ENCODE results near the gene FGF14. TPM values are rescaled to one million over a fixed set of nuclear protein-coding genes. Genes with fewer than 3 reads are reported as not detected.

FGF14 gene
- polyA plus RNA-seq, 1 of the 3 experiments (the other 2 are of a cell fraction): 0.20 TPM

DNA sequence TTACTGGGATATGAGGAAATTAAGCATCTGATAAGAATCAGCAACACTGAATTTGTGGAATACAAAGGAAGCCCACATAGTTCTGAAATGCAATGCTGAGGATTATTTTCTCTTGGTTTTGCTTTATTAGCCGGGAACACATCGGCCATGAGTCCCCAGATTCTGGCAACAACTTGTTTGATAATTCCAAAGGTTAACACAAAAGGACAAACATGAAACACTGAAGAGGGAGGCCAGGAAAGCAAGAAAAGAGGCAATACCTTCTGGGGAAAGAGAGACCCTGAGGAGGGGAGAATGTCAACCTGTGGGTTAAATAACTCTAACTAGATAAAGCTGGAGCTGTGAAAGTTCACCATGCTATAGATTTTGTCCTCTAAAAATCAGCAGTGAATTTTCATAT, 663.5 kb downstream of the FGF14 start:
- no peaks in the 10 kb centered on the region for H3K79me2 ChIP-seq (ENCODE audit: insufficient read depth)
- WGBS (ENCODE audit: low lambda C conversion rate): 95% methylated on average over 2 of the region's 2 CpGs

DNA sequence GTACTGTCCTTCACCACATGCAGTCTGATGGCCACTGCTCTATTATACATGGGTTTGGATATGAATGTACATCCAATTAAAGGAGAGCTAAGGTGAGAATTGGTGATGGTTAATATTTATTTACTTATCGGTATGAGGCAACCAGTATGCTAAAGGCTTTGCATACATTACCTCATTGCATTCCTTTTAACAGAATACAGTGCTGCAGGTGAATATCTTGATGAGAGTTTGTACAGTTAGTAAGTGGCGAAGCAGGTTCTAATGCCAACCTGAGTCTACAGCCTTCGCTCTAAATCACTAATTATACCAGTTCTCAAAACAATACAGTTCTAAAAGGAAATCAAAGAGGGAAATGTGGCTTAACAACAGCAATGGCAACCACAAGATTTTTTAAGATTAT, 665.3 kb downstream of the FGF14 start:
- Histone ChIP-seq H2AFZ (ENCODE audit: low read depth) (no peak overlapping the region), H3K4me3 (ENCODE audit: low read depth in 2 of 2, low read length in 1 of 2) (no peak overlapping the region), H3K9me3 (no peaks in the 10 kb centered on the region), H3K27ac (ENCODE audit: low read depth in 2 of 2, low read length in 1 of 2) (no peak overlapping the region), H3K27me3 (ENCODE audit: insufficient read depth) (no peaks in the 10 kb centered on the region), H3K36me3 (replicated peaks in 1 of 2; ENCODE audit: control insufficient read depth in 1 of 2, insufficient read depth in 2 of 2, low read length in 1 of 2) (no peaks in the 10 kb centered on the region), H3F3A (replicated peaks; ENCODE audit: insufficient read depth) (peaks cover 4% of the 10 kb centered on the region), H3K9me2 (no peaks in the 10 kb centered on the region; the same call in 1 of the 2 replicates), H3K4me2 (no peak overlapping the region), H3K79me2 (ENCODE audit: insufficient read depth) (no peaks in the 10 kb centered on the region), H3K9ac (no peak overlapping the region), H4K20me1 (ENCODE audit: insufficient read depth) (no peaks in the 10 kb centered on the region), H3K4me1 (ENCODE audit: control insufficient read depth in 1 of 2, insufficient read depth in 2 of 2, low read depth in 1 of 2, low read length in 1 of 2) (peaks cover 0 to 2% of the 10 kb centered on the region in 2 experiments; a peak in 1 of 4 replicates)
- ChIA-PET POLR2A (no interaction called here), CTCF (no interaction called here)
- 62% methylated on average over 3 of the region's 3 CpGs for WGBS (ENCODE audit: low lambda C conversion rate)
- no peak for DNase-seq
- TF ChIP-seq TEAD4 (IDR thresholded peaks at IDR 0.05; ENCODE audit: borderline replicate concordance, insufficient read depth) (no peak), CHD2 (IDR thresholded peaks at IDR 0.05; ENCODE audit: low read length, partially characterized antibody) (no peak), POLR2AphosphoS5 (IDR thresholded peaks at IDR 0.05; ENCODE audit: low read depth, low read length) (no peak), RCOR1 (IDR thresholded peaks at IDR 0.05; ENCODE audit: low read length) (no peak), GABPA (IDR thresholded peaks at IDR 0.05; ENCODE audit: low read depth) (no peak), MXI1 (IDR thresholded peaks at IDR 0.05; ENCODE audit: low read depth, low read length) (no peak), FOXJ3 (CRISPR knock-in tag; IDR thresholded peaks at IDR 0.05) (no peak), NRF1 (IDR thresholded peaks at IDR 0.05; ENCODE audit: low read depth, low read length) (no peak), ELF1 (IDR thresholded peaks at IDR 0.05) (no peak), MEF2A (IDR thresholded peaks at IDR 0.05; ENCODE audit: borderline replicate concordance, low read depth) (no peak), NFIC (IDR thresholded peaks at IDR 0.05; ENCODE audit: borderline replicate concordance) (no peak), JUND (IDR thresholded peaks at IDR 0.05) (no peak)
- TF ChIP-seq, protein P1, sequence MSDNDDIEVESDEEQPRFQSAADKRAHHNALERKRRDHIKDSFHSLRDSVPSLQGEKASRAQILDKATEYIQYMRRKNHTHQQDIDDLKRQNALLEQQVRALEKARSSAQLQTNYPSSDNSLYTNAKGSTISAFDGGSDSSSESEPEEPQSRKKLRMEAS (IDR thresholded peaks at IDR 0.05; ENCODE audit: low read depth): no peak
- TF ChIP-seq, protein P2, sequence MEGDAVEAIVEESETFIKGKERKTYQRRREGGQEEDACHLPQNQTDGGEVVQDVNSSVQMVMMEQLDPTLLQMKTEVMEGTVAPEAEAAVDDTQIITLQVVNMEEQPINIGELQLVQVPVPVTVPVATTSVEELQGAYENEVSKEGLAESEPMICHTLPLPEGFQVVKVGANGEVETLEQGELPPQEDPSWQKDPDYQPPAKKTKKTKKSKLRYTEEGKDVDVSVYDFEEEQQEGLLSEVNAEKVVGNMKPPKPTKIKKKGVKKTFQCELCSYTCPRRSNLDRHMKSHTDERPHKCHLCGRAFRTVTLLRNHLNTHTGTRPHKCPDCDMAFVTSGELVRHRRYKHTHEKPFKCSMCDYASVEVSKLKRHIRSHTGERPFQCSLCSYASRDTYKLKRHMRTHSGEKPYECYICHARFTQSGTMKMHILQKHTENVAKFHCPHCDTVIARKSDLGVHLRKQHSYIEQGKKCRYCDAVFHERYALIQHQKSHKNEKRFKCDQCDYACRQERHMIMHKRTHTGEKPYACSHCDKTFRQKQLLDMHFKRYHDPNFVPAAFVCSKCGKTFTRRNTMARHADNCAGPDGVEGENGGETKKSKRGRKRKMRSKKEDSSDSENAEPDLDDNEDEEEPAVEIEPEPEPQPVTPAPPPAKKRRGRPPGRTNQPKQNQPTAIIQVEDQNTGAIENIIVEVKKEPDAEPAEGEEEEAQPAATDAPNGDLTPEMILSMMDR (IDR thresholded peaks at IDR 0.05): no peak
- TF ChIP-seq, protein P3, sequence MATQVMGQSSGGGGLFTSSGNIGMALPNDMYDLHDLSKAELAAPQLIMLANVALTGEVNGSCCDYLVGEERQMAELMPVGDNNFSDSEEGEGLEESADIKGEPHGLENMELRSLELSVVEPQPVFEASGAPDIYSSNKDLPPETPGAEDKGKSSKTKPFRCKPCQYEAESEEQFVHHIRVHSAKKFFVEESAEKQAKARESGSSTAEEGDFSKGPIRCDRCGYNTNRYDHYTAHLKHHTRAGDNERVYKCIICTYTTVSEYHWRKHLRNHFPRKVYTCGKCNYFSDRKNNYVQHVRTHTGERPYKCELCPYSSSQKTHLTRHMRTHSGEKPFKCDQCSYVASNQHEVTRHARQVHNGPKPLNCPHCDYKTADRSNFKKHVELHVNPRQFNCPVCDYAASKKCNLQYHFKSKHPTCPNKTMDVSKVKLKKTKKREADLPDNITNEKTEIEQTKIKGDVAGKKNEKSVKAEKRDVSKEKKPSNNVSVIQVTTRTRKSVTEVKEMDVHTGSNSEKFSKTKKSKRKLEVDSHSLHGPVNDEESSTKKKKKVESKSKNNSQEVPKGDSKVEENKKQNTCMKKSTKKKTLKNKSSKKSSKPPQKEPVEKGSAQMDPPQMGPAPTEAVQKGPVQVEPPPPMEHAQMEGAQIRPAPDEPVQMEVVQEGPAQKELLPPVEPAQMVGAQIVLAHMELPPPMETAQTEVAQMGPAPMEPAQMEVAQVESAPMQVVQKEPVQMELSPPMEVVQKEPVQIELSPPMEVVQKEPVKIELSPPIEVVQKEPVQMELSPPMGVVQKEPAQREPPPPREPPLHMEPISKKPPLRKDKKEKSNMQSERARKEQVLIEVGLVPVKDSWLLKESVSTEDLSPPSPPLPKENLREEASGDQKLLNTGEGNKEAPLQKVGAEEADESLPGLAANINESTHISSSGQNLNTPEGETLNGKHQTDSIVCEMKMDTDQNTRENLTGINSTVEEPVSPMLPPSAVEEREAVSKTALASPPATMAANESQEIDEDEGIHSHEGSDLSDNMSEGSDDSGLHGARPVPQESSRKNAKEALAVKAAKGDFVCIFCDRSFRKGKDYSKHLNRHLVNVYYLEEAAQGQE (IDR thresholded peaks at IDR 0.05; ENCODE audit: low read depth, low read length): no peak
- TF ChIP-seq, protein P4, sequence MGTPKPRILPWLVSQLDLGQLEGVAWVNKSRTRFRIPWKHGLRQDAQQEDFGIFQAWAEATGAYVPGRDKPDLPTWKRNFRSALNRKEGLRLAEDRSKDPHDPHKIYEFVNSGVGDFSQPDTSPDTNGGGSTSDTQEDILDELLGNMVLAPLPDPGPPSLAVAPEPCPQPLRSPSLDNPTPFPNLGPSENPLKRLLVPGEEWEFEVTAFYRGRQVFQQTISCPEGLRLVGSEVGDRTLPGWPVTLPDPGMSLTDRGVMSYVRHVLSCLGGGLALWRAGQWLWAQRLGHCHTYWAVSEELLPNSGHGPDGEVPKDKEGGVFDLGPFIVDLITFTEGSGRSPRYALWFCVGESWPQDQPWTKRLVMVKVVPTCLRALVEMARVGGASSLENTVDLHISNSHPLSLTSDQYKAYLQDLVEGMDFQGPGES (IDR thresholded peaks at IDR 0.05; ENCODE audit: low read depth, low read length): no peak

More for the DNA sequence above, 663.5 kb downstream of the FGF14 start:
- H3K27ac ChIP-seq (ENCODE audit: low read depth in 2 of 2, low read length in 1 of 2): no peak overlapping the region
- no peak overlapping the region for H2AFZ ChIP-seq (ENCODE audit: low read depth)
- no peak for DNase-seq
- no peak overlapping the region for H3K4me3 ChIP-seq (ENCODE audit: low read depth in 2 of 2, low read length in 1 of 2)
- H3K27me3 ChIP-seq (ENCODE audit: insufficient read depth): no peaks in the 10 kb centered on the region
- no peaks in the 10 kb centered on the region for H3K36me3 ChIP-seq (replicated peaks in 1 of 2; ENCODE audit: control insufficient read depth in 1 of 2, insufficient read depth in 2 of 2, low read length in 1 of 2)
- POLR2A ChIA-PET: no interaction called here
- peaks cover 0 to 2% of the 10 kb centered on the region in 2 experiments; a peak in 1 of 4 replicates for H3K4me1 ChIP-seq (ENCODE audit: control insufficient read depth in 1 of 2, insufficient read depth in 2 of 2, low read depth in 1 of 2, low read length in 1 of 2)
- H4K20me1 ChIP-seq (ENCODE audit: insufficient read depth): no peaks in the 10 kb centered on the region
- no peak overlapping the region for H3K4me2 ChIP-seq
- no peaks in the 10 kb centered on the region for H3K9me3 ChIP-seq
- no peak overlapping the region for H3K9ac ChIP-seq
- CTCF ChIA-PET: interaction anchor here (1.2 kb wide), 1 partner anchor 11 kb away, joined by 5 read pairs; no protein-coding TSS in a partner anchor
- peaks cover 4% of the 10 kb centered on the region for H3F3A ChIP-seq (replicated peaks; ENCODE audit: insufficient read depth)
- H3K9me2 ChIP-seq: no peaks in the 10 kb centered on the region; the same call in 1 of the 2 replicates
- TF ChIP-seq EP300 (IDR thresholded peaks at IDR 0.05; ENCODE audit: borderline replicate concordance in 1 of 2, low read depth in 1 of 2, low read length in 1 of 2): no peak

Measured in SK-N-SH (cell line).